IPS DF 4.7 (cell line): ENCODE data around the gene CAV2.

Experiments
- DNase-seq: peaks from one replicate; pipeline ENCODE4 v3.0.0-alpha.2; 2013; ENCODE audit warnings: low spot score; ENCODE audit errors: extremely low read depth

CAV2 gene

GRCh38 chr7:116524221-116524608, 24.7 kb downstream of the CAV2 start:
- no peak for DNase-seq

GRCh38 chr7:116524609-116525297, 25.2 kb downstream of the CAV2 start, which contains the start of gene CAV1:
CAV1 (plus strand) TSS chr7:116525036; CDS start chr7:116525063, 27 bp downstream.
- no peak for DNase-seq

- no peak for DNase-seq
These were observed 25.9 kb downstream of the CAV2 start for GRCh38 chr7:116525298-116525912.

- no peak for DNase-seq
These were observed 26.6 kb downstream of the CAV2 start for GRCh38 chr7:116525913-116526861.

GRCh38 chr7:116526897-116527296, 27.4 kb downstream of the CAV2 start:
- no peak for DNase-seq

- DNase-seq = no peak
These were observed 28.0 kb downstream of the CAV2 start for GRCh38 chr7:116527521-116527920.

- DNase-seq = no peak
These were observed 28.7 kb downstream of the CAV2 start for GRCh38 chr7:116528008-116528789.

GRCh38 chr7:116529250-116529649, 29.7 kb downstream of the CAV2 start:
- no peak for DNase-seq

- no peak for DNase-seq
These were observed 30.7 kb downstream of the CAV2 start for GRCh38 chr7:116530107-116530820.

GRCh38 chr7:116532102-116532688, 32.7 kb downstream of the CAV2 start:
- DNase-seq = no peak

GRCh38 chr7:116534790-116535189, 35.3 kb downstream of the CAV2 start:
- no peak for DNase-seq

GRCh38 chr7:116535416-116535815, 35.9 kb downstream of the CAV2 start:
- DNase-seq = no peak

- no peak for DNase-seq
These were observed 38.6 kb downstream of the CAV2 start for GRCh38 chr7:116538138-116538537.

GRCh38 chr7:116539879-116540278, 40.3 kb downstream of the CAV2 start:
- no peak for DNase-seq

- no peak for DNase-seq
These were observed 41.2 kb downstream of the CAV2 start for GRCh38 chr7:116540743-116541142.

GRCh38 chr7:116541951-116542350, 42.4 kb downstream of the CAV2 start:
- DNase-seq = no peak

- DNase-seq = no peak
These were observed 43.1 kb downstream of the CAV2 start for GRCh38 chr7:116542618-116543017.

GRCh38 chr7:116543664-116544063, 44.1 kb downstream of the CAV2 start:
- no peak for DNase-seq

- DNase-seq = no peak
These were observed 44.9 kb downstream of the CAV2 start for GRCh38 chr7:116544487-116544886.

- no peak for DNase-seq
These were observed 46.0 kb downstream of the CAV2 start for GRCh38 chr7:116545411-116545993.
